GM12874 (cell line): ENCODE results near the gene SYNDIG1.

ENCODE experiments used
- CTCF ChIP-seq: IDR thresholded peaks from 2 replicates; pipeline ENCODE4 v1.5.1; 2011; ENCODE audit warnings: low read depth, mild to moderate bottlenecking, control low read depth, low read length, moderate library complexity; ENCODE audit not compliant: insufficient read depth

Gene SYNDIG1

GRCh38 chr20:24543168-24543567 is 73.7 kb downstream of the SYNDIG1 start:
- TF ChIP-seq CTCF = no peak

- no peak for TF ChIP-seq CTCF
Observed at GRCh38 chr20:24543741-24544140, 74.3 kb downstream of the SYNDIG1 start.

- TF ChIP-seq CTCF = no peak
Observed at GRCh38 chr20:24544371-24544770, 74.9 kb downstream of the SYNDIG1 start.

GRCh38 chr20:24545168-24545567 is 75.7 kb downstream of the SYNDIG1 start:
- no peak for TF ChIP-seq CTCF

- TF ChIP-seq CTCF = no peak
Observed at GRCh38 chr20:24546232-24546892, 76.9 kb downstream of the SYNDIG1 start.

- TF ChIP-seq CTCF = no peak
Observed at GRCh38 chr20:24547967-24548366, 78.5 kb downstream of the SYNDIG1 start.

GRCh38 chr20:24559114-24559732 is 89.8 kb downstream of the SYNDIG1 start:
- TF ChIP-seq CTCF = no peak
